ENCODE results near the gene GNG7.
"Not testable (repeated sequence)": the region's sequence is repeated elsewhere in the genome, so short reads cannot be mapped to it uniquely, and the experiment has no call there.

DNA sequence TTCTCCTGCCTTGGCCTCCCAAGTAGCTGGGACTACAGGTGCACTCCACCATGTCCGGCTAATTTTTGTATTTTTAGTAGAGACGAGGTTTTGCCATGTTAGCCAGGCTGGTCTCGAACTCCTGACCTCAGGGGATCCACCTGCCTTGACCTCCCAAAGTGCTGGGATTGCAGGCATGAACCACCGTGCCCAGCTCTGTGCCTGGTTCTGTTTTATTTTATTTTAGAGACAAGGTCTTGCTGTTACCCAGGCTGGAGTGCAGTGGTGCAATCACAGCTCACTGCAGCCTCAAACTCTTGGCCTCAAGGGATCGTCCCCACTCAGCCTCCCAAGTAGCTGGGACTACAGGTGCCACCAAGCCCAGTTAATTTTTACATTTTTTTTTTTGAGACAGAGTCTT, 122.1 kb downstream of the GNG7 start:
- TF ChIP-seq CTCF (IDR thresholded peaks at IDR 0.05); SIN3A (IDR thresholded peaks at IDR 0.05; ENCODE audit: borderline replicate concordance, low read depth, low read length); MXI1 (IDR thresholded peaks at IDR 0.05; ENCODE audit: low read depth, low read length): not testable (repeated sequence)
- TF ChIP-seq, protein P1, sequence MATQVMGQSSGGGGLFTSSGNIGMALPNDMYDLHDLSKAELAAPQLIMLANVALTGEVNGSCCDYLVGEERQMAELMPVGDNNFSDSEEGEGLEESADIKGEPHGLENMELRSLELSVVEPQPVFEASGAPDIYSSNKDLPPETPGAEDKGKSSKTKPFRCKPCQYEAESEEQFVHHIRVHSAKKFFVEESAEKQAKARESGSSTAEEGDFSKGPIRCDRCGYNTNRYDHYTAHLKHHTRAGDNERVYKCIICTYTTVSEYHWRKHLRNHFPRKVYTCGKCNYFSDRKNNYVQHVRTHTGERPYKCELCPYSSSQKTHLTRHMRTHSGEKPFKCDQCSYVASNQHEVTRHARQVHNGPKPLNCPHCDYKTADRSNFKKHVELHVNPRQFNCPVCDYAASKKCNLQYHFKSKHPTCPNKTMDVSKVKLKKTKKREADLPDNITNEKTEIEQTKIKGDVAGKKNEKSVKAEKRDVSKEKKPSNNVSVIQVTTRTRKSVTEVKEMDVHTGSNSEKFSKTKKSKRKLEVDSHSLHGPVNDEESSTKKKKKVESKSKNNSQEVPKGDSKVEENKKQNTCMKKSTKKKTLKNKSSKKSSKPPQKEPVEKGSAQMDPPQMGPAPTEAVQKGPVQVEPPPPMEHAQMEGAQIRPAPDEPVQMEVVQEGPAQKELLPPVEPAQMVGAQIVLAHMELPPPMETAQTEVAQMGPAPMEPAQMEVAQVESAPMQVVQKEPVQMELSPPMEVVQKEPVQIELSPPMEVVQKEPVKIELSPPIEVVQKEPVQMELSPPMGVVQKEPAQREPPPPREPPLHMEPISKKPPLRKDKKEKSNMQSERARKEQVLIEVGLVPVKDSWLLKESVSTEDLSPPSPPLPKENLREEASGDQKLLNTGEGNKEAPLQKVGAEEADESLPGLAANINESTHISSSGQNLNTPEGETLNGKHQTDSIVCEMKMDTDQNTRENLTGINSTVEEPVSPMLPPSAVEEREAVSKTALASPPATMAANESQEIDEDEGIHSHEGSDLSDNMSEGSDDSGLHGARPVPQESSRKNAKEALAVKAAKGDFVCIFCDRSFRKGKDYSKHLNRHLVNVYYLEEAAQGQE (IDR thresholded peaks at IDR 0.05; ENCODE audit: low read depth, low read length) = not testable (repeated sequence)
